ENCODE results near the gene DDT.
"Not testable (repeated sequence)": the region's sequence is repeated elsewhere in the genome, so short reads cannot be mapped to it uniquely, and the experiment has no call there.

DNA sequence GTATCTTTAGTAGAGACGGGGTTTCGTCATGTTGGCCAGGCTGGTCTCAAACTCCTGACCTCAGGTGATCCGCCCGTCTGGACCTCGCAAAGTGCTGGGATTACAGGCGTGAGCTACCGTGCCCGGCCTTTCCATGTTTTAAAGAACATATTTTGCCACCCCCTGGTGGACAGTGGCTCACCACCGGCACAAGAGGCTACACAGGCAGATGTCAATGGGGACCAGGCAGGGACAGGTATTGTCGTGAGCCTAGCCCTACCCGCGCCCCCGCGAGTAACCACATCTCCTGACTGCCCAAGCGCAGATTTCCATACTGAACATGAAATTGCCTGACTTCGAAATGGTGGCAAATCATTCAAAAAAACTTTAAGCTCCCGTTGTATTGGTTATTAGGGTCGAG, 8.1 kb downstream of the DDT start:
- TF ChIP-seq, protein P1, sequence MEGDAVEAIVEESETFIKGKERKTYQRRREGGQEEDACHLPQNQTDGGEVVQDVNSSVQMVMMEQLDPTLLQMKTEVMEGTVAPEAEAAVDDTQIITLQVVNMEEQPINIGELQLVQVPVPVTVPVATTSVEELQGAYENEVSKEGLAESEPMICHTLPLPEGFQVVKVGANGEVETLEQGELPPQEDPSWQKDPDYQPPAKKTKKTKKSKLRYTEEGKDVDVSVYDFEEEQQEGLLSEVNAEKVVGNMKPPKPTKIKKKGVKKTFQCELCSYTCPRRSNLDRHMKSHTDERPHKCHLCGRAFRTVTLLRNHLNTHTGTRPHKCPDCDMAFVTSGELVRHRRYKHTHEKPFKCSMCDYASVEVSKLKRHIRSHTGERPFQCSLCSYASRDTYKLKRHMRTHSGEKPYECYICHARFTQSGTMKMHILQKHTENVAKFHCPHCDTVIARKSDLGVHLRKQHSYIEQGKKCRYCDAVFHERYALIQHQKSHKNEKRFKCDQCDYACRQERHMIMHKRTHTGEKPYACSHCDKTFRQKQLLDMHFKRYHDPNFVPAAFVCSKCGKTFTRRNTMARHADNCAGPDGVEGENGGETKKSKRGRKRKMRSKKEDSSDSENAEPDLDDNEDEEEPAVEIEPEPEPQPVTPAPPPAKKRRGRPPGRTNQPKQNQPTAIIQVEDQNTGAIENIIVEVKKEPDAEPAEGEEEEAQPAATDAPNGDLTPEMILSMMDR (IDR thresholded peaks at IDR 0.05) = not testable (repeated sequence)
- not testable (repeated sequence) for TF ChIP-seq POLR2A (IDR thresholded peaks at IDR 0.05)
